K562 (cell line): Measurements from ENCODE around the gene GGACT. TPM values are rescaled to one million over a fixed set of nuclear protein-coding genes. Genes with fewer than 3 reads are reported as not detected.

Experiments
- CHD1 ChIP-seq: fragments of 200-600 bp; sonication (generic); IDR thresholded peaks from one replicate; pipeline ENCODE4 v1.6.1; 2012; ENCODE audit warnings: mild to moderate bottlenecking, moderate library complexity, low read length, inconsistent platforms
- CXXC5 ChIP-seq: fragments of 250-450 bp; sonication (Bioruptor Pico); IDR thresholded peaks from 2 replicates; pipeline ENCODE4 v1.8.0; 2022; ENCODE audit warnings: inconsistent platforms, mild to moderate bottlenecking, moderate library complexity
- JUND ChIP-seq, 2 experiments: IDR thresholded peaks; 2 replicates in 1 of 2; 3 replicates in 1 of 2; pipeline ENCODE4 v1.6.1; 2011; ENCODE audit warnings: borderline replicate concordance in 2 of 2, low read depth in 2 of 2, low read length in 2 of 2, improper control_type of control experiment in 1 of 2, missing biosample characterization in 1 of 2, missing genetic modification characterization in 1 of 2, missing genetic modification reagents in 1 of 2
- NELFE ChIP-seq: IDR thresholded peaks from 2 replicates; pipeline ENCODE4 v1.6.1; 2011; ENCODE audit warnings: mild to moderate bottlenecking; ENCODE audit not compliant: insufficient read depth, insufficient read length
- PCBP2 ChIP-seq: fragments of 200-400 bp; formaldehyde crosslinking; IDR thresholded peaks from 2 replicates; pipeline ENCODE4 v1.6.1; 2018; ENCODE audit warnings: low read length, low read depth, mild to moderate bottlenecking, moderate library complexity; ENCODE audit not compliant: poor library complexity, severe bottlenecking
- POLR2B ChIP-seq: fragments of 450-650 bp; IDR thresholded peaks from 2 replicates; pipeline ENCODE4 v1.6.1; 2018; ENCODE audit warnings: low read depth; ENCODE audit not compliant: partially characterized antibody
- TRIM24 ChIP-seq, 2 experiments: fragments of 450-650 bp; IDR thresholded peaks; 2 replicates each; pipeline ENCODE4 v1.6.1; 2016
- ZBTB8A ChIP-seq: fragments of 450-650 bp; IDR thresholded peaks from 2 replicates; pipeline ENCODE4 v1.6.1; 2018; ENCODE audit warnings: mild to moderate bottlenecking, moderate library complexity; ENCODE audit not compliant: partially characterized antibody
- ZNF143 ChIP-seq: sonication (generic); formaldehyde crosslinking; IDR thresholded peaks from 2 replicates; pipeline ENCODE4 v1.9.0; 2022; ENCODE audit warnings: mild to moderate bottlenecking, missing genetic modification reagents
- ZNF75A ChIP-seq: fragments of 450-650 bp; formaldehyde crosslinking; IDR thresholded peaks from 2 replicates; pipeline ENCODE4 v1.4.0; 2020; ENCODE audit warnings: mild to moderate bottlenecking
- polyA plus RNA-seq, 8 experiments: library from polyadenylated mRNA; depleted of rRNA in 4 of 8; stranded (reverse) in 5 of 8; unstranded in 3 of 8; fragments of >200 nt; fragmentation: Nextera tagmentation in 2 of 8; fragmentation: Illumina TruSeq in 1 of 8; extraction: Ambion mirVana in 2 of 8; extraction: Trizol in 1 of 8; gene quantifications; 2 replicates each; pipeline versions ENCODE4 v1.2.1 to v1.2.3, GENCODE V29; 2011 to 2014; ENCODE audit warnings: inconsistent platforms in 1 of 8, missing spikeins in 1 of 8
- total RNA-seq, 7 experiments: library from RNA; depleted of rRNA in 6 of 7; stranded (reverse); fragments of >200 nt in 6 of 7; fragmentation: Illumina TruSeq in 2 of 7; extraction: Trizol in 2 of 7; gene quantifications; 2 replicates each; pipeline versions ENCODE4 v1.2.1 to v1.2.3, GENCODE V29; 2011 to 2021; ENCODE audit warnings: low replicate concordance in 1 of 7
- TF ChIP-seq, protein P1 (sequence below): fragments of 200-800 bp; sonication (Bioruptor generic); IDR thresholded peaks from 2 replicates; pipeline ENCODE4 v1.6.1; 2016; ENCODE audit warnings: missing genetic modification characterization, missing compliant biosample characterization
- TF ChIP-seq, protein P2 (sequence below), 2 experiments: IDR thresholded peaks; 2 replicates each; pipeline ENCODE4 v1.6.1; 2012; ENCODE audit warnings: improper control_type of control experiment in 2 of 2, low read depth in 2 of 2, low read length in 2 of 2, borderline replicate concordance in 1 of 2
- TF ChIP-seq, protein P3 (sequence below): sonication (generic); formaldehyde crosslinking; IDR thresholded peaks from 2 replicates; pipeline ENCODE4 v1.8.1; 2023; ENCODE audit warnings: mild to moderate bottlenecking, missing genetic modification reagents, moderate library complexity
- TF ChIP-seq, protein P4 (sequence below): sonication (generic); formaldehyde crosslinking; IDR thresholded peaks from 2 replicates; pipeline ENCODE4 v1.8.1; 2023; ENCODE audit warnings: mild to moderate bottlenecking, missing genetic modification reagents

Gene GGACT
- total and polyA plus RNA-seq, 9 of the 15 experiments (the other 6 are each of a cell fraction or from before 2014, with no cell fraction given): 0.20 to 3.2 (median 1.7) TPM

DNA sequence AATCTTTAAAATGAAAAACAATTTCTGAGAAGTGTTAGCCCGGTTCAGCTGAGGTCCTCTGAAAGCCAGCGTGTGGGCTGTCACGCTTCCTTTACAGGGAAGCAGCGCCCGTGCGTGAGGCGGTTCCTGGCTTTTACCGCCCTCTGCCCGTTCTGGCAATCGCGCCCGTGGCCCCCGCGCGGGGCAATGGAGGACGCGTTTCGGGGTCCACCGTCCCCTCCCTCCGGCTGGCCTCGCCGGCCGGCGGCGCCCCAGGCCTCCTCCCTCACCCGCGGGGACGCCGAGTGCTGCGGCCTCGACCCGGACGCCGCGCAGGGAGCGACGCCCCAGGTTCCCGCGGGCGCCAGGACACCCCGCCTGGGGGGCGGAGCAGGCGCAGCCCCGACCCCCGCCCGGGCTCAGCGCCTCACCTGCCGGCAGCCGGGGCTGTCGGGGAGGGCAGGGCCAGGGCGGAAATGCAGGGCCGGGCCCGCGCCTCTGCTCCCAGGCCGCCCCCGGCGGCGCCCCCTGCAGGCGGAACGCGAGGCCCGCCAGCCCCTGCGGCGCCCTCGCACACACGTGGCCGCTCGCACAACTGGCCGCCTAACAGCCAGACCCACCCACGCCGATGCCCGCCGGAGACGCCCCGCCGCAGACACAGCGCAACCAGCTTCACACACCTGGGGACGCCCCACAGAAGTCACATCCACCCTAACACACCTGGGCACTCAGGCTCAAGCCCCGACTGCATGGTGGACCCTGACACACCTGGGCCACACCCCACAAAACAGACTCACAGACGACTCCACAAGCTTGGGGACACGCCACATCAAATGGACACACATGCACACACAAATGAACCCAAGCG lies at the start of gene GGACT (continued):
- TF ChIP-seq JUND (IDR thresholded peaks at IDR 0.05; ENCODE audit: borderline replicate concordance, low read depth, low read length): no peak
- no peak; the same call in 2 of the 3 replicates for TF ChIP-seq JUND (tag; IDR thresholded peaks at IDR 0.05; ENCODE audit: borderline replicate concordance, low read depth, low read length)
- no peak for TF ChIP-seq ZNF75A
- TF ChIP-seq, protein P1, sequence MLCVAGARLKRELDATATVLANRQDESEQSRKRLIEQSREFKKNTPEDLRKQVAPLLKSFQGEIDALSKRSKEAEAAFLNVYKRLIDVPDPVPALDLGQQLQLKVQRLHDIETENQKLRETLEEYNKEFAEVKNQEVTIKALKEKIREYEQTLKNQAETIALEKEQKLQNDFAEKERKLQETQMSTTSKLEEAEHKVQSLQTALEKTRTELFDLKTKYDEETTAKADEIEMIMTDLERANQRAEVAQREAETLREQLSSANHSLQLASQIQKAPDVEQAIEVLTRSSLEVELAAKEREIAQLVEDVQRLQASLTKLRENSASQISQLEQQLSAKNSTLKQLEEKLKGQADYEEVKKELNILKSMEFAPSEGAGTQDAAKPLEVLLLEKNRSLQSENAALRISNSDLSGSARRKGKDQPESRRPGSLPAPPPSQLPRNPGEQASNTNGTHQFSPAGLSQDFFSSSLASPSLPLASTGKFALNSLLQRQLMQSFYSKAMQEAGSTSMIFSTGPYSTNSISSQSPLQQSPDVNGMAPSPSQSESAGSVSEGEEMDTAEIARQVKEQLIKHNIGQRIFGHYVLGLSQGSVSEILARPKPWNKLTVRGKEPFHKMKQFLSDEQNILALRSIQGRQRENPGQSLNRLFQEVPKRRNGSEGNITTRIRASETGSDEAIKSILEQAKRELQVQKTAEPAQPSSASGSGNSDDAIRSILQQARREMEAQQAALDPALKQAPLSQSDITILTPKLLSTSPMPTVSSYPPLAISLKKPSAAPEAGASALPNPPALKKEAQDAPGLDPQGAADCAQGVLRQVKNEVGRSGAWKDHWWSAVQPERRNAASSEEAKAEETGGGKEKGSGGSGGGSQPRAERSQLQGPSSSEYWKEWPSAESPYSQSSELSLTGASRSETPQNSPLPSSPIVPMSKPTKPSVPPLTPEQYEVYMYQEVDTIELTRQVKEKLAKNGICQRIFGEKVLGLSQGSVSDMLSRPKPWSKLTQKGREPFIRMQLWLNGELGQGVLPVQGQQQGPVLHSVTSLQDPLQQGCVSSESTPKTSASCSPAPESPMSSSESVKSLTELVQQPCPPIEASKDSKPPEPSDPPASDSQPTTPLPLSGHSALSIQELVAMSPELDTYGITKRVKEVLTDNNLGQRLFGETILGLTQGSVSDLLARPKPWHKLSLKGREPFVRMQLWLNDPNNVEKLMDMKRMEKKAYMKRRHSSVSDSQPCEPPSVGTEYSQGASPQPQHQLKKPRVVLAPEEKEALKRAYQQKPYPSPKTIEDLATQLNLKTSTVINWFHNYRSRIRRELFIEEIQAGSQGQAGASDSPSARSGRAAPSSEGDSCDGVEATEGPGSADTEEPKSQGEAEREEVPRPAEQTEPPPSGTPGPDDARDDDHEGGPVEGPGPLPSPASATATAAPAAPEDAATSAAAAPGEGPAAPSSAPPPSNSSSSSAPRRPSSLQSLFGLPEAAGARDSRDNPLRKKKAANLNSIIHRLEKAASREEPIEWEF (CRISPR knock-in tag): no peak
- no peak for TF ChIP-seq PCBP2
- TF ChIP-seq TRIM24 (IDR thresholded peaks at IDR 0.05): 0 out of 4 replicates have a peak, but pooled peaks of 1 of the 2 experiments have one; percentile 11
- TF ChIP-seq ZNF143: peak; percentile 67
- TF ChIP-seq ZBTB8A: no peak
- TF ChIP-seq, protein P2, sequence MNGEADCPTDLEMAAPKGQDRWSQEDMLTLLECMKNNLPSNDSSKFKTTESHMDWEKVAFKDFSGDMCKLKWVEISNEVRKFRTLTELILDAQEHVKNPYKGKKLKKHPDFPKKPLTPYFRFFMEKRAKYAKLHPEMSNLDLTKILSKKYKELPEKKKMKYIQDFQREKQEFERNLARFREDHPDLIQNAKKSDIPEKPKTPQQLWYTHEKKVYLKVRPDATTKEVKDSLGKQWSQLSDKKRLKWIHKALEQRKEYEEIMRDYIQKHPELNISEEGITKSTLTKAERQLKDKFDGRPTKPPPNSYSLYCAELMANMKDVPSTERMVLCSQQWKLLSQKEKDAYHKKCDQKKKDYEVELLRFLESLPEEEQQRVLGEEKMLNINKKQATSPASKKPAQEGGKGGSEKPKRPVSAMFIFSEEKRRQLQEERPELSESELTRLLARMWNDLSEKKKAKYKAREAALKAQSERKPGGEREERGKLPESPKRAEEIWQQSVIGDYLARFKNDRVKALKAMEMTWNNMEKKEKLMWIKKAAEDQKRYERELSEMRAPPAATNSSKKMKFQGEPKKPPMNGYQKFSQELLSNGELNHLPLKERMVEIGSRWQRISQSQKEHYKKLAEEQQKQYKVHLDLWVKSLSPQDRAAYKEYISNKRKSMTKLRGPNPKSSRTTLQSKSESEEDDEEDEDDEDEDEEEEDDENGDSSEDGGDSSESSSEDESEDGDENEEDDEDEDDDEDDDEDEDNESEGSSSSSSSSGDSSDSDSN (IDR thresholded peaks at IDR 0.05; ENCODE audit: borderline replicate concordance in 1 of 2, low read depth in 2 of 2, low read length in 2 of 2): no peak
- TF ChIP-seq NELFE: no peak
- TF ChIP-seq CXXC5 (CRISPR knock-in tag): peak; percentile 91
- TF ChIP-seq POLR2B: no peak
- TF ChIP-seq, protein P3, sequence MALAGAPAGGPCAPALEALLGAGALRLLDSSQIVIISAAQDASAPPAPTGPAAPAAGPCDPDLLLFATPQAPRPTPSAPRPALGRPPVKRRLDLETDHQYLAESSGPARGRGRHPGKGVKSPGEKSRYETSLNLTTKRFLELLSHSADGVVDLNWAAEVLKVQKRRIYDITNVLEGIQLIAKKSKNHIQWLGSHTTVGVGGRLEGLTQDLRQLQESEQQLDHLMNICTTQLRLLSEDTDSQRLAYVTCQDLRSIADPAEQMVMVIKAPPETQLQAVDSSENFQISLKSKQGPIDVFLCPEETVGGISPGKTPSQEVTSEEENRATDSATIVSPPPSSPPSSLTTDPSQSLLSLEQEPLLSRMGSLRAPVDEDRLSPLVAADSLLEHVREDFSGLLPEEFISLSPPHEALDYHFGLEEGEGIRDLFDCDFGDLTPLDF: no peak
- TF ChIP-seq, protein P4, sequence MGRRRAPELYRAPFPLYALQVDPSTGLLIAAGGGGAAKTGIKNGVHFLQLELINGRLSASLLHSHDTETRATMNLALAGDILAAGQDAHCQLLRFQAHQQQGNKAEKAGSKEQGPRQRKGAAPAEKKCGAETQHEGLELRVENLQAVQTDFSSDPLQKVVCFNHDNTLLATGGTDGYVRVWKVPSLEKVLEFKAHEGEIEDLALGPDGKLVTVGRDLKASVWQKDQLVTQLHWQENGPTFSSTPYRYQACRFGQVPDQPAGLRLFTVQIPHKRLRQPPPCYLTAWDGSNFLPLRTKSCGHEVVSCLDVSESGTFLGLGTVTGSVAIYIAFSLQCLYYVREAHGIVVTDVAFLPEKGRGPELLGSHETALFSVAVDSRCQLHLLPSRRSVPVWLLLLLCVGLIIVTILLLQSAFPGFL (CRISPR knock-in tag): no peak
- TF ChIP-seq CHD1: no peak
